Right hindlimb (tissue), 1 donor: ENCODE measurements around the gene CCDC93.

ENCODE experiments used
- DNase-seq: peaks from one replicate; pipeline ENCODE4 v3.0.0-alpha.2; 2018

CCDC93 gene

GRCh38 chr2:117985092-117985491, 28.8 kb downstream of the CCDC93 start:
- DNase-seq: no peak

- DNase-seq: no peak
Measured at GRCh38 chr2:117984208-117984607, 29.7 kb downstream of the CCDC93 start.

DNA sequence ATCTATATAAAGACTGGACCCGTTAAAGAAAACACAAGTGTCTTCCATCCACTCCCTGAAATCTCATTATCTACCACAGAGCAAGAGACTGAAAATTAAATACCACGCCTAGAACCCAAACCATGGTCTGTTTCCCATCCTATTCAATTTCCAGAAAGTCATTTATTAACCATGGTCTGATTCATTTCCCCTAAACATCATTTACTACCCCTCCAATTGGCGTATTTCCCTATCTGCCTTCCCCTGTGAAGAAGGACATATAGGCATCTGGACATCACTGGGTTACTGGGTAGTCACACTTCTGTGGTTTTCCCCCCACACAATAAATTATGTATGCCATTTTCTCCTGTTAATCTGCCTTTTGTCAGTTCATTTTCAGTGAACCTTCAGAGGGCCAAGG, 30.8 kb downstream of the CCDC93 start:
- DNase-seq: no peak

GRCh38 chr2:117982376-117983033, 31.4 kb downstream of the CCDC93 start:
- no peak for DNase-seq

GRCh38 chr2:117981810-117982209, 32.1 kb downstream of the CCDC93 start:
- DNase-seq: no peak

- no peak for DNase-seq
Measured at GRCh38 chr2:117980783-117981676, 32.8 kb downstream of the CCDC93 start.

- DNase-seq: no peak
Measured at GRCh38 chr2:117979911-117980701, 33.8 kb downstream of the CCDC93 start.

DNA sequence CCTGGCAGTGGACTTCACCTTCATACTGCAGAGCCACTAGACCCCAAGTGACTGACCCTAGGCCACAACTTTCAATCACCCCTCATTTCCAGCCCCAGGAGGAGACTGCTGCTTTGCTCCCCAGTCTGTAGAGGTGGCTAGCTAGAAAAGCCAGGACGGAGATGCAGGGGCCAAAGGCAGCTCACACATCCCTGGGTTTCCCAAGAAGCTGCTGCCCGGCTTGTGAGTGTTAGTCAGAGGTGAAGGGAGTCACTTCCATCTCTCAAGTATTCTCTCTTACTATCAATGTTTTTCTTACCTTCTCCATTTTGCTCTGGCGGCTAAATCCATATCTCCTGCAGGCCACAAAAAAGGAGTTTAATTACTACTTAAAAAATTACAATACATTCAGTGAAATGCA, 36.2 kb downstream of the CCDC93 start:
- no peak for DNase-seq

- no peak for DNase-seq
Measured at GRCh38 chr2:117976581-117976980, 37.3 kb downstream of the CCDC93 start.

DNA sequence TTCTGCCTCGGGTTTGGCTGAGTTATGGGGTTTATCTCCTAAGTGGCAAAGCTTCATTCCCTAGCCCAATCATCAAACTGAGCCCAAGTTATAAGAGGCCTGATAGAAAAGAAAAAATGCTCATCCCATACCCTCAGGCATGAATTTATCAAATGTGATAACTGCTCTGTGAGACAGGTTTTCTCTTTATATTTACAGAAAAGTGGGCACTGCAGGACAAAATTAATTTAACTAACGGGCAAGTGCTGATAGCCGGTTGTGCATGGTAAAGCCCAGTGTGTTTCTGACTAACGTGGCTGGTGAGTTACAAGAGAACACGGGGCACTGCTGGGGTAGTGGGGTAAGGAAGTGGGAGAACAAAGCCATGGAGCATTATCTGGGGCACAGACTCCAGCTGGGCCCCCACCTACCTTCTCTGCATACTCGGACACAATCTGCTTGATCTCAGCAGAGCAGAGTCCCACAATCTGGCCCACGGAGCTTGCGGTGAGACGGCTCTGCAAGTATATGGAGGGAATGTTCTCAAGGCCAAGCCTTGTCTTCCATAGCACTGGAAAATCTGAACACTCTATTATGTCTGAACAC, 40.3 kb downstream of the CCDC93 start:
- no peak for DNase-seq

DNA sequence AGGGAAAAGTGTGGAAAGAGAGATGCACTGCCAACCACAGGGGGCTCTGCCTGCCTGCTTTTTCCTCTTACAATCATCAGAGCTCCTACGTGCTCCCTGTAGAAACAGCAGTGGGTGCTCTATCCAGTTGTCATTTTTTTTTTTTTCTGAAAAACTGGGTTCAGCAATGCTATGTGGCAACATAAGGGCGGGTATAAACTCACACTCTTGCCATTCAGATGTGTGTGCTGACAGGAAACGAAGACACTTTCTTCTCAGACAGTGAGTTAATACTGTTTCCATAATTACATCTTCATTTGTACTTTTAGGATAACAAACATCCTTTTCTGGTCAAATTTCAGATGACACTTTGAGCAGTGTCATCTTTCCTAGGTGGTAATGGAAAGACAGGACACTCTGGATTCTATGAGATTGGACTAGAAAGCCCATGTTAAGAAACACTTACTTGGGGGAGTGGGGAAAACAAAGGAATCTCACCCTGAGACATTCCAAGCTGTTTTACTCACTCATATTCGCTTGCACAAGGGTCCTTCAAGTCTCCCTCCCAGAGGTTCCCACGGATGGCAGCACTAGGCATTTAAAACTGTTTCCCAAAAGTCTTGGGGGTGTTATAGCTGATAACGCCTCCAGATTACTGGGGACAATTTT, 41.3 kb downstream of the CCDC93 start:
- DNase-seq: no peak

GRCh38 chr2:117968722-117969121, 45.1 kb downstream of the CCDC93 start:
- DNase-seq: no peak

DNA sequence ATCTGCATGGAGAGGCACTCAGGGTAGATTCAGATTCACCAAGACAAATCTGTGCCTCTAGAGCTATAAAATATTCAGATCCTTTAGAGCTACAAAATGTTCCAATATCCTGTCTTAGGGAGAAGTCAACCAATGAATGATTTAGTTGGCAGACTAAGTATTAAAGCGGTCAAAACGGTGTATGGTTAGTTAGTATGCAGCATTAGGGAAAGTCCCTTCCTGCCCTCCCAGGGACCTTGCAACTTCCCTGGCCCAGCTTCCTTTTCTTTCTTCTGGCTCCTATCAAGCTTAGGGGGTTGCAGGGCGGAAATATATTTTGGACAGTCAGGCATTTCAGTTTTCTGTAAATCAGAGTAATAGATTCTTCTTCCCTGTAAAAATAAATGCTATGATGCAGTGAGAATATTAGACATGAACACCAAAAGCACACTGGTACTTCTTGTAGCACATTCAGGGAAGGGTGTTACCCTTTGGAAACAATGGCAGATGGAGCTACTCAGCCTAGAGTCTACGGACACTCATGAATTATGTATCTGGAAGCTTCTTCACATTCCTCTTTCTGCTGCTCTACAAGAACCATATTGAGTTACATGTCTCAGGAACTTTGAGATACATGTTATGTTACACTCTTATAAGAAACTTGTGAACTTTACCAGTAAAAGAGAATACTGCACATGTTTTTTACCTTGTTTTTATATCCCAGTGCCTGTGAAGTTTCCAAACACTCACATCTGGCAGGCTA, 45.7 kb downstream of the CCDC93 start:
- no peak for DNase-seq

DNA sequence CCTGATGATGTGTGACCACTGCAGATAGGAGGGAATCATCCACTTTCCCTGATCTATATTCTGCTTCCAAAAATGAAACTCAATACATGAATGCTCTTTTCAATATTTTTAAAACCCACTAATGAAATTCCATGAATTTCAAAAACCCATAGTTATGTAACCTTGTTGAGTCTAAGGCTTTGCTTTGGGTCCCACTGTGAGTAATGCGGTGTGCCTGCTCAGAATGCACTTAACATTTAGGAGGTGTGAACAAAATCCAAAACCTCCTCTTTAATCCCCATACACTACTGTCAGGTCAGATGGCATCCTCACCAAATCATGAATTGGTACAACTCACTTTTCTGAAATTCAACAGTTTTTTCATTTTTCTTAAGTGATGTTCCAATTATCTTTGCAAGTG, 50.4 kb downstream of the CCDC93 start:
- DNase-seq: no peak

GRCh38 chr2:117961201-117961600, 52.7 kb downstream of the CCDC93 start:
- no peak for DNase-seq

GRCh38 chr2:117960231-117960630, 53.6 kb downstream of the CCDC93 start:
- DNase-seq: no peak

DNA sequence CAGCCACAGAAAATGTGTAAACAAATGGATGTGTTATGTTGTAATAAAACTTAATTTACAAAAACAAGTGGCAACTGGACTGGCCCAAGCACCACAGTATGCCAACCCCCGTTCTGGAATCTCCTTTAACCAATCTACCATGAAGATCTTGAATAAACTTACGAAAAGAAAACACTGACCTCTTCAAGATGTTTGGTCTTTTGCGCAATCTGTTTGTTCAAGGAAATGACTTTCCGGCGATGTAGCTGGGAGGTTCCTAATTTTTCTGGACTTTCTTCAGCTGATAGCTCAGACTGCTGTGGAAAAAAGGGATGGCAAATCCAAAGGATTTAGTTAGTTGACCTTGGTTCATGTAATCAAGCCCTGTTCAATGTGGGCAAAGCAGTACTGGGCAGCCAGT, 55.7 kb downstream of the CCDC93 start:
- DNase-seq: no peak

DNA sequence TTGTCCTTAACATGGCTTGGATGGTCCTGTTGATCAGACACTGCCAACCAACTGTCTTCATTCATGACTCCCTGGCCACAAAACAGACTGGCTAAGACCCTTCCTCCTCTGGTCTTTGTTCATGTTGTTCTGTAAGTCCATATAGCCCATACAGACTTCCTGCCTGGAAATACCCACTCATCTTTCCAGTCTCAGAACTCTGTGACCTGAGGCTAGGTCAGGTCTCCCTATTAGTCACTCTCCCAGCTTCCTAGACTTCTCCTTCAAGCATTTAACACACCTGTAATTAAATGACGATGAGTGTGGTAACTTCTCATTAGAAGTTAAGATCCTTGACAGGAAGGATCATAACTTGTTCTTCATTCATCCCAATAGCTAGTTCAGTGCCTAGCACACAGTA, 56.3 kb downstream of the CCDC93 start:
- DNase-seq: no peak

- DNase-seq: no peak
Measured at GRCh38 chr2:117956036-117956796, 57.7 kb downstream of the CCDC93 start.

- no peak for DNase-seq
Measured at GRCh38 chr2:117953231-117953630, 60.6 kb downstream of the CCDC93 start.

- no peak for DNase-seq
Measured at GRCh38 chr2:117952701-117953100, 61.2 kb downstream of the CCDC93 start.
